Mucosa of descending colon (tissue), 3 donors: ENCODE data around the gene SPSB1. TPM values are rescaled to one million over a fixed set of nuclear protein-coding genes. Genes with fewer than 3 reads are reported as not detected.

Experiments
- ATAC-seq: fragments of 200-7000 bp; cut with Tn5 transposase; one replicate; pipeline ENCODE4 v1.9.1; 2020; ENCODE audit warnings: mild to moderate bottlenecking, moderate library complexity
- DNase-seq, 3 donors: peaks; one replicate each; pipeline ENCODE4 v3.0.0-alpha.2; 2020
- H3K36me3 ChIP-seq: fragments of 200-600 bp; one replicate; pipeline ENCODE4 v1.8.0; 2021; ENCODE audit warnings: low read depth, mild to moderate bottlenecking
- H3K4me1 ChIP-seq: fragments of 200-600 bp; one replicate; pipeline ENCODE4 v1.8.0; 2021; ENCODE audit warnings: low read depth, mild to moderate bottlenecking
- H3K4me3 ChIP-seq: fragments of 200-600 bp; one replicate; pipeline ENCODE4 v1.8.0; 2021; ENCODE audit warnings: mild to moderate bottlenecking
- H3K9me3 ChIP-seq: fragments of 200-600 bp; one replicate; pipeline ENCODE4 v1.8.0; 2021; ENCODE audit warnings: mild to moderate bottlenecking
- CTCF ChIP-seq: fragments of 200-600 bp; IDR thresholded peaks from one replicate; pipeline ENCODE4 v1.8.0; 2022; ENCODE audit warnings: antibody characterized with exemption, mild to moderate bottlenecking
- intact Hi-C, 2 donors: fragments of 100-400 bp; cut with DNase I in 1 of 2; cut with micrococcal nuclease in 1 of 2; formaldehyde crosslinking; loops; one replicate each; pipeline versions ENCODE4 v1.11.0 to v1.11.1; 2022; cut with DNase I, micrococcal nuclease
- total RNA-seq, 3 donors: library from RNA; stranded (reverse); fragmentation: NEBNext Ultra II Directional in 2 of 3; extraction: Animal tissue kit (Norgen Biotek cat#: 25700) in 2 of 3; gene quantifications; one replicate each; pipeline versions ENCODE4 v1.2.1 to v1.2.4, GENCODE V29; 2021 to 2023
- donor health status: DM: no; HTN: no; CAD: no; lungs with moderate emphysema.
- donor health status: DM: no; HTN: no; CAD: no.
- donor health status: DM: no; HTN: yes; CAD: no.

Gene SPSB1
- total RNA-seq, 3 donors from 2014 or later = 22.1 to 35.5 (median 26.1) TPM

- intact Hi-C loops = loop anchor here in 1 of 2 donors (10.0 kb wide), 1 partner anchor 66 kb away; the partner anchor contains the start of gene SPSB1
- no peaks in the 10 kb centered on the region for H3K4me1 ChIP-seq
- ATAC-seq = no peak
Observed at GRCh38 chr1:9360371-9361064, 67.8 kb downstream of the SPSB1 start.

GRCh38 chr1:9361630-9362260 lies 69.1 kb downstream of the SPSB1 start:
- Histone ChIP-seq H3K36me3 (no peaks in the 10 kb centered on the region), H3K4me1 (no peaks in the 10 kb centered on the region), H3K4me3 (no peak overlapping the region), H3K9me3 (no peaks in the 10 kb centered on the region)
- TF ChIP-seq CTCF = no peak
- ATAC-seq (peak; percentile 10), DNase-seq (no peak)
- intact Hi-C loops = loop anchor here in 1 of 2 donors (10.0 kb wide), 1 partner anchor 67 kb away; the partner anchor contains the start of gene SPSB1

More at GRCh38 chr1:9360371-9361064, 67.8 kb downstream of the SPSB1 start:
- TF ChIP-seq CTCF = no peak
- no peaks in the 10 kb centered on the region for H3K36me3 ChIP-seq
- no peaks in the 10 kb centered on the region for H3K9me3 ChIP-seq
- no peak overlapping the region for H3K4me3 ChIP-seq
- DNase-seq = no peak

GRCh38 chr1:9362488-9362887 lies 69.8 kb downstream of the SPSB1 start:
- H3K9me3 ChIP-seq = no peaks in the 10 kb centered on the region
- no peak overlapping the region for H3K4me3 ChIP-seq
- H3K4me1 ChIP-seq = no peaks in the 10 kb centered on the region
- no peak for ATAC-seq
- no peaks in the 10 kb centered on the region for H3K36me3 ChIP-seq
- no peak for DNase-seq
- intact Hi-C loops = loop anchor here in 1 of 2 donors (10.0 kb wide), 1 partner anchor 68 kb away; the partner anchor contains the start of gene SPSB1
- no peak for TF ChIP-seq CTCF

- DNase-seq = no peak
- intact Hi-C loops = loop anchor here in 1 of 2 donors (10.0 kb wide), 1 partner anchor 68 kb away; the partner anchor contains the start of gene SPSB1
Observed at GRCh38 chr1:9363061-9363471, 70.4 kb downstream of the SPSB1 start.

GRCh38 chr1:9366298-9366697 lies 73.6 kb downstream of the SPSB1 start:
- no peaks in the 10 kb centered on the region for H3K36me3 ChIP-seq
- DNase-seq (no peak), ATAC-seq (no peak)
- intact Hi-C loops = loop anchor here in 1 of 2 donors (10.0 kb wide), 1 partner anchor 71 kb away; the partner anchor contains the start of gene SPSB1
- no peaks in the 10 kb centered on the region for H3K9me3 ChIP-seq
- H3K4me1 ChIP-seq = peaks cover 5% of the 10 kb centered on the region
- no peak for TF ChIP-seq CTCF
- no peak overlapping the region for H3K4me3 ChIP-seq

More at GRCh38 chr1:9363061-9363471, 70.4 kb downstream of the SPSB1 start:
- Histone ChIP-seq H3K4me3 (no peak overlapping the region), H3K4me1 (no peaks in the 10 kb centered on the region), H3K9me3 (no peaks in the 10 kb centered on the region), H3K36me3 (no peaks in the 10 kb centered on the region)
- no peak for TF ChIP-seq CTCF
- peak; percentile 5 for ATAC-seq
